Measurements from ENCODE around the gene RFTN1. TPM values are rescaled to one million over a fixed set of nuclear protein-coding genes. Genes with fewer than 3 reads are reported as not detected.

Gene RFTN1
- total and polyA plus RNA-seq, 7 donors = 9.1 to 33.1 (median 15.9) TPM

DNA sequence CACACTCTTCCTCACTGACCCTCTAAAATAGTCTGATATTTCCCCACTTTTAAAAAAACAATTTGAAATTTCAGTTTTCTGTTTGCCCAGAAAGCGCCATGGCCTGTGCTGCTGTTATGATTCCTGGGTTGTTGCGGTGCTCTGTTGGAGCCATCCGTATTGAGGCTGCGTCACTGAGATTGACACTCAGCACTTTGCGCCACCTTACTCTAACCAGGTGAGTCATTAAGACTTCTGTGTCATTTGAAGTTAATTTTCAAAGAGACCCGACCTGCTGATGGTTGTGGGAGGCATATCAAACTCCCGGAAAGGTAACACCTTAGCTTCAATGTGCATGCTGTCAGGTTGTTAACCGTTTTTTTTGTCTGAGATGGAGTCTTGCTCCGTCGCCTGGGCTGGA lies 242.6 kb downstream of the RFTN1 start:
- Histone ChIP-seq H3K9me3 (no peaks in the 10 kb centered on the region), H3K27ac (no peak overlapping the region), H3K36me3 (ENCODE audit: insufficient read depth in 1 of 2, low read depth in 1 of 2) (peaks cover 3 to 63% of the 10 kb centered on the region in 2 donors), H3K4me3 (no peak overlapping the region), H3K4me1 (peaks cover 29% of the 10 kb centered on the region), H3K27me3 (ENCODE audit: insufficient read depth in 3 of 3, low read length in 2 of 3) (no peaks in the 10 kb centered on the region)
- DNase-seq = no peak
- ATAC-seq = no peak
- intact Hi-C loops (cut with DNase I) = loop anchor here in 1 of 2 donors (1.0 kb wide), 1 partner anchor 280 kb away; no protein-coding TSS in a partner anchor
- TF ChIP-seq CTCF (IDR thresholded peaks at IDR 0.05) = no peak
- WGBS, 3 donors = 96 to 97% (median 97%) methylated on average over 10 of the region's 10 CpGs

DNA sequence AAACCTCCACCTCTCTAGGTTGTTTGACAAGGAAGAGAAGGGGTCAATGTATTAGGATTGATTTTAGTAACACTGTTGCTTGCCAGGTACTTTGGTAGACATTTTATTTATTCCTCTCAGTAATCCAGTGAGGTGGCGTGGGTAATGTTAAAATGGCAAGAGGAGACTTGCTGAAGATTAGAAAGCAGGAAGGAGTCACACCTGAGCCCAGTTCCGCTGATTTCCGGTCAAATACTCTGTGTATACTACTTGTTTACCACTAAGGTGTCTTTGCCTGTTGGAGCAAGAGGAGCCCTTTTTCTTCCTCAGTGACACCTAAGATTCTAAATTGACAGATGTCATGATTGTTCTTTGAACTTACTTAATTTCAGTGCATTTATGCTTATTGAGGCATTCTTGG lies 246.8 kb downstream of the RFTN1 start:
- Histone ChIP-seq H3K9me3 (no peaks in the 10 kb centered on the region), H3K36me3 (ENCODE audit: insufficient read depth in 1 of 2, low read depth in 1 of 2) (peaks cover 9 to 34% of the 10 kb centered on the region in 2 donors), H3K4me1 (peaks cover 52% of the 10 kb centered on the region), H3K27ac (peak overlapping the region; percentile 89), H3K4me3 (peak overlapping the region; percentile 74), H3K27me3 (ENCODE audit: insufficient read depth in 3 of 3, low read length in 2 of 3) (no peaks in the 10 kb centered on the region)
- intact Hi-C loops (cut with DNase I) = loop anchor here in 1 of 2 donors (5.0 kb wide), 1 partner anchor 286 kb away; no protein-coding TSS in a partner anchor
- TF ChIP-seq CTCF (IDR thresholded peaks at IDR 0.05) = no peak
- 54 to 76% (median 60%) methylated on average over 3 of the region's 3 CpGs for WGBS, 3 donors
- ATAC-seq (no peak), DNase-seq (no peak)

Other genes starting within 250 kb of the RFTN1 start
- 10 to 100 TPM; 23.5 to 53.3 (median 43.3) TPM for gene DPH3, start 248.8 kb downstream of the RFTN1 start, total RNA-seq
- gene DPH3, start 248.8 kb downstream of the RFTN1 start, polyA plus RNA-seq = 100 to 1,000 TPM in 1 of 3 donors, 10 to 100 TPM in 2; 33.4 to 108 (median 76.9) TPM
- 10 to 100 TPM in 2 of 4 donors, 1 to 10 TPM in 2; 5.4 to 15.5 (median 9.0) TPM for gene OXNAD1, start 248.5 kb downstream of the RFTN1 start, total RNA-seq
- 10 to 100 TPM in 2 of 3 donors, 1 to 10 TPM in 1; 8.2 to 24.4 (median 11.9) TPM for gene OXNAD1, start 248.5 kb downstream of the RFTN1 start, polyA plus RNA-seq
- not detected for gene DAZL, start 91.7 kb upstream of the RFTN1 start, total RNA-seq
- not detected for gene DAZL, start 91.7 kb upstream of the RFTN1 start, polyA plus RNA-seq

Data from psoas muscle (tissue), 8 donors.